Measurements from ENCODE around the gene ZNF74. TPM values are rescaled to one million over a fixed set of nuclear protein-coding genes. Genes with fewer than 3 reads are reported as not detected.
A peak's percentile ranks its signal among the peaks of the same experiment; 100 is the strongest.

The ZNF74 gene
- total RNA-seq, 1 experiment from 2014 or later, result 34.3 TPM

- no CpG with 5 or more reads among the region's 6 CpGs for WGBS (ENCODE audit: extremely low coverage, insufficient read length, low lambda C conversion rate)
- Histone ChIP-seq H2BK12ac (ENCODE audit: insufficient read length, low read depth, low read length) (no peak overlapping the region), H3K4ac (ENCODE audit: low read depth, low read length) (no peak overlapping the region), H4K20me1 (ENCODE audit: control insufficient read depth, insufficient read depth, insufficient read length) (no peaks in the 10 kb centered on the region), H4K5ac (ENCODE audit: insufficient read length, low read depth, low read length) (no peak overlapping the region), H2BK15ac (ENCODE audit: low read depth, low read length) (no peak overlapping the region), H4K8ac (replicated peaks; ENCODE audit: insufficient read length, low read depth, low read length) (no peak overlapping the region), H2AFZ (ENCODE audit: low read length) (no peak overlapping the region), H3K56ac (ENCODE audit: insufficient read length, low read depth, low read length) (no peak overlapping the region), H3K4me1 (ENCODE audit: insufficient read depth, low read length) (0 out of 2 replicates have a peak, but pooled peaks cover 2% of the 10 kb centered on the region), H3K18ac (ENCODE audit: insufficient read length, low read depth, low read length) (no peak overlapping the region), H3K9ac (ENCODE audit: extremely low read depth, insufficient read length, low read length) (no peak overlapping the region), H3K23ac (ENCODE audit: insufficient read length, low read depth, low read length) (no peak overlapping the region), H3K27me3 (ENCODE audit: insufficient read depth, low read length) (peaks cover 10% of the 10 kb centered on the region; the same call in 1 of the 2 replicates), H4K91ac (ENCODE audit: insufficient read length, low read depth, low read length) (no peak overlapping the region), H3K4me2 (ENCODE audit: insufficient read depth, insufficient read length, low read length) (peak overlapping the region; percentile 52), H3T11ph (ENCODE audit: low read length) (no peak overlapping the region), H3K9me3 (ENCODE audit: control insufficient read depth, low read depth, low read length) (no peaks in the 10 kb centered on the region), H3K79me1 (ENCODE audit: insufficient read depth, low read depth, low read length, poor library complexity, severe bottlenecking) (no peaks in the 10 kb centered on the region), H3K27ac (ENCODE audit: insufficient read length, low read depth, low read length) (no peak overlapping the region), H2BK20ac (ENCODE audit: low read depth, low read length, poor library complexity, severe bottlenecking) (no peak overlapping the region), H3K23me2 (ENCODE audit: insufficient read length, low read depth, low read length, poor library complexity, severe bottlenecking) (peaks cover 17% of the 10 kb centered on the region), H2BK5ac (ENCODE audit: insufficient read length, low read length) (no peak overlapping the region), H3K79me2 (ENCODE audit: insufficient read depth, low read length) (no peaks in the 10 kb centered on the region), H2AK5ac (ENCODE audit: insufficient read length, low read length) (no peak overlapping the region), H3K14ac (ENCODE audit: insufficient read depth, low read length) (no peak overlapping the region), H2BK120ac (ENCODE audit: low read depth, low read length, poor library complexity, severe bottlenecking) (no peak overlapping the region)
- TF ChIP-seq CTCF (conservative IDR thresholded peaks at IDR 0.05), result no peak
- Mint-ChIP-seq H3K9me3 (no peaks in the 10 kb centered on the region), H3K27ac (no peak overlapping the region; a peak in 1 of 7 replicates), H3K36me3 (ENCODE audit: insufficient read depth in 1 of 3, low read depth in 3 of 3) (peaks cover 0 to 9% (median 2%) of the 10 kb centered on the region in 3 experiments; a peak in 4 of 7 replicates), H3K4me1 (peaks cover 18 to 22% of the 10 kb centered on the region in 2 experiments), H3K27me3 (ENCODE audit: low read depth) (peaks cover 60% of the 10 kb centered on the region), H3K4me3 (peak overlapping the region; percentile 55 to 80)
- no peak for DNase-seq
Observed at GRCh38 chr22:20438427-20438677, 44.4 kb downstream of the ZNF74 start.

All from H9 (cell line).